ENCODE results near the gene PEX7. TPM values are rescaled to one million over a fixed set of nuclear protein-coding genes. Genes with fewer than 3 reads are reported as not detected.
"Not testable (repeated sequence)": the region's sequence is repeated elsewhere in the genome, so short reads cannot be mapped to it uniquely, and the experiment has no call there.

Gene PEX7
- total RNA-seq, 1 experiment from 2014 or later, result 13.6 TPM

- no peak for DNase-seq
- no peak overlapping the region for H3K27ac ChIP-seq (ENCODE audit: low read length)
- no peak overlapping the region for H3K9ac ChIP-seq (ENCODE audit: low read length)
- no peaks in the 10 kb centered on the region for H3K79me2 ChIP-seq (ENCODE audit: low read length)
- no peak overlapping the region for H3K4me3 ChIP-seq (ENCODE audit: low read length)
- no peaks in the 10 kb centered on the region for H3K4me1 ChIP-seq (ENCODE audit: low read length)
- H2AFZ ChIP-seq (ENCODE audit: low read length), result no peak overlapping the region
- H4K20me1 ChIP-seq (ENCODE audit: insufficient read depth, low read depth, low read length), result no peaks in the 10 kb centered on the region
- no peaks in the 10 kb centered on the region for H3K36me3 ChIP-seq (ENCODE audit: insufficient read depth, low read length)
- peaks cover 3% of the 10 kb centered on the region; the same call in 1 of the 2 replicates for H3K27me3 ChIP-seq (ENCODE audit: low read length)
- no peak overlapping the region for H3K4me2 ChIP-seq (ENCODE audit: low read depth, low read length, poor library complexity, severe bottlenecking)
- H3K9me3 ChIP-seq (ENCODE audit: low read length), result no peaks in the 10 kb centered on the region
- H3K9me2 ChIP-seq (replicated peaks; ENCODE audit: insufficient read depth, low read length), result no peaks in the 10 kb centered on the region
Observed at GRCh38 chr6:136945711-136946121, 123.3 kb downstream of the PEX7 start.

- no peaks in the 10 kb centered on the region for H3K9me3 ChIP-seq (ENCODE audit: low read length)
- H3K4me2 ChIP-seq (ENCODE audit: low read depth, low read length, poor library complexity, severe bottlenecking), result no peak overlapping the region
- H3K27ac ChIP-seq (ENCODE audit: low read length), result no peak overlapping the region
- H3K4me1 ChIP-seq (ENCODE audit: low read length), result no peaks in the 10 kb centered on the region
- no peak overlapping the region for H3K9ac ChIP-seq (ENCODE audit: low read length)
- H3K9me2 ChIP-seq (replicated peaks; ENCODE audit: insufficient read depth, low read length), result no peaks in the 10 kb centered on the region
- H2AFZ ChIP-seq (ENCODE audit: low read length), result no peak overlapping the region
- no peaks in the 10 kb centered on the region for H4K20me1 ChIP-seq (ENCODE audit: insufficient read depth, low read depth, low read length)
- H3K79me2 ChIP-seq (ENCODE audit: low read length), result no peaks in the 10 kb centered on the region
- no peak overlapping the region for H3K4me3 ChIP-seq (ENCODE audit: low read length)
- no peak for DNase-seq
- H3K36me3 ChIP-seq (ENCODE audit: insufficient read depth, low read length), result no peaks in the 10 kb centered on the region
- H3K27me3 ChIP-seq (ENCODE audit: low read length), result peaks cover 3% of the 10 kb centered on the region; the same call in 1 of the 2 replicates
Observed at GRCh38 chr6:136947037-136947436, 124.6 kb downstream of the PEX7 start.

- not testable (repeated sequence) for H2AFZ ChIP-seq (ENCODE audit: low read length); H3K9ac ChIP-seq (ENCODE audit: low read length)
Observed at GRCh38 chr6:136949957-136950356, 127.6 kb downstream of the PEX7 start.

GRCh38 chr6:136950436-136951126 is 128.2 kb downstream of the PEX7 start:
- H3K9me2 ChIP-seq (replicated peaks; ENCODE audit: insufficient read depth, low read length), result no peaks in the 10 kb centered on the region

More at GRCh38 chr6:136949957-136950356, 127.6 kb downstream of the PEX7 start:
- H3K4me2 ChIP-seq (ENCODE audit: low read depth, low read length, poor library complexity, severe bottlenecking); DNase-seq; H3K79me2 ChIP-seq (ENCODE audit: low read length); H3K36me3 ChIP-seq (ENCODE audit: insufficient read depth, low read length); H4K20me1 ChIP-seq (ENCODE audit: insufficient read depth, low read depth, low read length); H3K27ac ChIP-seq (ENCODE audit: low read length); H3K4me1 ChIP-seq (ENCODE audit: low read length); H3K4me3 ChIP-seq (ENCODE audit: low read length); H3K9me3 ChIP-seq (ENCODE audit: low read length); H3K9me2 ChIP-seq (replicated peaks; ENCODE audit: insufficient read depth, low read length); H3K27me3 ChIP-seq (ENCODE audit: low read length): not testable (repeated sequence)

GRCh38 chr6:136952714-136953260 is 130.4 kb downstream of the PEX7 start:
- no peak for DNase-seq
- H3K9ac ChIP-seq (ENCODE audit: low read length), result no peak overlapping the region

More at GRCh38 chr6:136950436-136951126, 128.2 kb downstream of the PEX7 start:
- H3K4me3 ChIP-seq (ENCODE audit: low read length), result no peak overlapping the region
- no peak for DNase-seq
- no peak overlapping the region for H3K9ac ChIP-seq (ENCODE audit: low read length)
- no peaks in the 10 kb centered on the region for H4K20me1 ChIP-seq (ENCODE audit: insufficient read depth, low read depth, low read length)
- H3K9me3 ChIP-seq (ENCODE audit: low read length), result no peaks in the 10 kb centered on the region
- no peaks in the 10 kb centered on the region for H3K79me2 ChIP-seq (ENCODE audit: low read length)
- H3K36me3 ChIP-seq (ENCODE audit: insufficient read depth, low read length), result no peaks in the 10 kb centered on the region
- H3K4me2 ChIP-seq (ENCODE audit: low read depth, low read length, poor library complexity, severe bottlenecking), result no peak overlapping the region
- H3K4me1 ChIP-seq (ENCODE audit: low read length), result no peaks in the 10 kb centered on the region
- H3K27me3 ChIP-seq (ENCODE audit: low read length), result no peaks in the 10 kb centered on the region; the same call in 1 of the 2 replicates
- H2AFZ ChIP-seq (ENCODE audit: low read length), result no peak overlapping the region
- H3K27ac ChIP-seq (ENCODE audit: low read length), result no peak overlapping the region

GRCh38 chr6:136955123-136955522 is 132.7 kb downstream of the PEX7 start:
- no peak for DNase-seq
- Histone ChIP-seq H2AFZ (ENCODE audit: low read length) (no peak overlapping the region), H4K20me1 (ENCODE audit: insufficient read depth, low read depth, low read length) (no peaks in the 10 kb centered on the region), H3K27me3 (ENCODE audit: low read length) (no peaks in the 10 kb centered on the region), H3K36me3 (ENCODE audit: insufficient read depth, low read length) (no peaks in the 10 kb centered on the region), H3K27ac (ENCODE audit: low read length) (no peak overlapping the region), H3K9me2 (replicated peaks; ENCODE audit: insufficient read depth, low read length) (no peaks in the 10 kb centered on the region), H3K4me1 (ENCODE audit: low read length) (peaks cover 6% of the 10 kb centered on the region), H3K79me2 (ENCODE audit: low read length) (no peaks in the 10 kb centered on the region), H3K4me3 (ENCODE audit: low read length) (no peak overlapping the region), H3K9ac (ENCODE audit: low read length) (no peak overlapping the region), H3K9me3 (ENCODE audit: low read length) (no peaks in the 10 kb centered on the region), H3K4me2 (ENCODE audit: low read depth, low read length, poor library complexity, severe bottlenecking) (no peak overlapping the region)

More at GRCh38 chr6:136952714-136953260, 130.4 kb downstream of the PEX7 start:
- Histone ChIP-seq H3K4me1 (ENCODE audit: low read length) (peaks cover 6% of the 10 kb centered on the region), H2AFZ (ENCODE audit: low read length) (no peak overlapping the region), H3K27me3 (ENCODE audit: low read length) (no peaks in the 10 kb centered on the region), H3K36me3 (ENCODE audit: insufficient read depth, low read length) (no peaks in the 10 kb centered on the region), H3K9me3 (ENCODE audit: low read length) (no peaks in the 10 kb centered on the region), H3K4me2 (ENCODE audit: low read depth, low read length, poor library complexity, severe bottlenecking) (no peak overlapping the region), H4K20me1 (ENCODE audit: insufficient read depth, low read depth, low read length) (no peaks in the 10 kb centered on the region), H3K4me3 (ENCODE audit: low read length) (no peak overlapping the region), H3K79me2 (ENCODE audit: low read length) (no peaks in the 10 kb centered on the region), H3K27ac (ENCODE audit: low read length) (no peak overlapping the region), H3K9me2 (replicated peaks; ENCODE audit: insufficient read depth, low read length) (no peaks in the 10 kb centered on the region)

- Histone ChIP-seq H3K4me1 (ENCODE audit: low read length) (peaks cover 6% of the 10 kb centered on the region), H4K20me1 (ENCODE audit: insufficient read depth, low read depth, low read length) (no peaks in the 10 kb centered on the region), H3K79me2 (ENCODE audit: low read length) (no peaks in the 10 kb centered on the region), H3K9me2 (replicated peaks; ENCODE audit: insufficient read depth, low read length) (no peaks in the 10 kb centered on the region), H3K4me3 (ENCODE audit: low read length) (no peak overlapping the region), H2AFZ (ENCODE audit: low read length) (peak overlapping the region; percentile 84; the same call in 1 of the 2 replicates), H3K9me3 (ENCODE audit: low read length) (no peaks in the 10 kb centered on the region), H3K27me3 (ENCODE audit: low read length) (no peaks in the 10 kb centered on the region), H3K9ac (ENCODE audit: low read length) (no peak overlapping the region), H3K4me2 (ENCODE audit: low read depth, low read length, poor library complexity, severe bottlenecking) (no peak overlapping the region), H3K36me3 (ENCODE audit: insufficient read depth, low read length) (no peaks in the 10 kb centered on the region), H3K27ac (ENCODE audit: low read length) (no peak overlapping the region)
- DNase-seq, result no peak
Observed at GRCh38 chr6:136956590-136957544, 134.5 kb downstream of the PEX7 start.

GRCh38 chr6:136958168-136958567 is 135.8 kb downstream of the PEX7 start:
- no peaks in the 10 kb centered on the region for H3K27me3 ChIP-seq (ENCODE audit: low read length)
- no peak overlapping the region for H3K4me2 ChIP-seq (ENCODE audit: low read depth, low read length, poor library complexity, severe bottlenecking)
- no peaks in the 10 kb centered on the region for H4K20me1 ChIP-seq (ENCODE audit: insufficient read depth, low read depth, low read length)
- H3K36me3 ChIP-seq (ENCODE audit: insufficient read depth, low read length), result no peaks in the 10 kb centered on the region
- no peak overlapping the region for H3K27ac ChIP-seq (ENCODE audit: low read length)
- no peak overlapping the region for H3K4me3 ChIP-seq (ENCODE audit: low read length)
- no peaks in the 10 kb centered on the region for H3K79me2 ChIP-seq (ENCODE audit: low read length)
- no peak overlapping the region for H3K9ac ChIP-seq (ENCODE audit: low read length)
- H3K9me2 ChIP-seq (replicated peaks; ENCODE audit: insufficient read depth, low read length), result no peaks in the 10 kb centered on the region
- peaks cover 6% of the 10 kb centered on the region for H3K4me1 ChIP-seq (ENCODE audit: low read length)
- H3K9me3 ChIP-seq (ENCODE audit: low read length), result no peaks in the 10 kb centered on the region
- no peak for DNase-seq
- H2AFZ ChIP-seq (ENCODE audit: low read length), result no peak overlapping the region

Data from Karpas-422 (cell line).